Activated T-helper 17 cell treated with anti-CD3 and anti-CD28 coated beads, Interleukin-2, amount 50 U/mL, for 72 hours (primary cell): ENCODE measurements around the gene TMEM123. TPM values are rescaled to one million over a fixed set of nuclear protein-coding genes. Genes with fewer than 3 reads are reported as not detected.

ENCODE experiments used
- ATAC-seq: fragments of 150-1000 bp; cut with Tn5 transposase; replicated peaks from 2 replicates; pipeline ENCODE4 v1.10.0; 2021; ENCODE audit warnings: mild to moderate bottlenecking, moderate library complexity
- H3K27ac Mint-ChIP-seq: one replicate; pipeline ENCODE4 v1.8.0; 2022; ENCODE audit warnings: mixed read lengths
- H3K27me3 Mint-ChIP-seq: one replicate; pipeline ENCODE4 v1.8.0; 2022; ENCODE audit warnings: mixed read lengths
- H3K36me3 Mint-ChIP-seq: one replicate; pipeline ENCODE4 v1.8.0; 2022; ENCODE audit warnings: low read depth, mild to moderate bottlenecking, mixed read lengths
- H3K4me1 Mint-ChIP-seq: one replicate; pipeline ENCODE4 v1.8.0; 2022; ENCODE audit warnings: mixed read lengths
- H3K4me3 Mint-ChIP-seq: one replicate; pipeline ENCODE4 v1.8.0; 2022; ENCODE audit warnings: mild to moderate bottlenecking, mixed read lengths
- H3K9me3 Mint-ChIP-seq: one replicate; pipeline ENCODE4 v1.8.0; 2022; ENCODE audit warnings: mixed read lengths
- total RNA-seq, 2 donors: library from RNA; stranded (reverse); gene quantifications; one replicate each; pipeline ENCODE4 v1.2.3, GENCODE V29; 2022

TMEM123 gene
- total RNA-seq, 2 donors from 2014 or later, result 140 to 209 TPM

- H3K27me3 Mint-ChIP-seq, result no peaks in the 10 kb centered on the region
- H3K4me1 Mint-ChIP-seq, result peaks cover 9% of the 10 kb centered on the region
Measured at GRCh38 chr11:102485095-102485722, 32.6 kb upstream of the TMEM123 start.

GRCh38 chr11:102482433-102482832 is 29.9 kb upstream of the TMEM123 start:
- H3K9me3 Mint-ChIP-seq, result no peaks in the 10 kb centered on the region
- no peaks in the 10 kb centered on the region for H3K36me3 Mint-ChIP-seq
- no peak overlapping the region for H3K27ac Mint-ChIP-seq
- ATAC-seq, result no peak
- H3K4me1 Mint-ChIP-seq, result peaks cover 12% of the 10 kb centered on the region
- H3K4me3 Mint-ChIP-seq, result no peak overlapping the region
- no peaks in the 10 kb centered on the region for H3K27me3 Mint-ChIP-seq

More at GRCh38 chr11:102485095-102485722, 32.6 kb upstream of the TMEM123 start:
- H3K4me3 Mint-ChIP-seq, result no peak overlapping the region
- H3K36me3 Mint-ChIP-seq, result no peaks in the 10 kb centered on the region
- H3K9me3 Mint-ChIP-seq, result no peaks in the 10 kb centered on the region
- ATAC-seq, result no peak
- H3K27ac Mint-ChIP-seq, result no peak overlapping the region

- no peak for ATAC-seq
- H3K4me1 Mint-ChIP-seq, result peaks cover 24% of the 10 kb centered on the region
- peak overlapping the region; percentile 17 for H3K27ac Mint-ChIP-seq
- no peaks in the 10 kb centered on the region for H3K27me3 Mint-ChIP-seq
- no peak overlapping the region for H3K4me3 Mint-ChIP-seq
- H3K36me3 Mint-ChIP-seq, result no peaks in the 10 kb centered on the region
- no peaks in the 10 kb centered on the region for H3K9me3 Mint-ChIP-seq
Measured at GRCh38 chr11:102479733-102480132, 27.2 kb upstream of the TMEM123 start.

GRCh38 chr11:102478673-102479299 is 26.2 kb upstream of the TMEM123 start:
- Mint-ChIP-seq H3K27ac (no peak overlapping the region), H3K4me3 (peak overlapping the region; percentile 68), H3K36me3 (no peaks in the 10 kb centered on the region), H3K27me3 (no peaks in the 10 kb centered on the region), H3K9me3 (no peaks in the 10 kb centered on the region), H3K4me1 (peaks cover 33% of the 10 kb centered on the region)
- ATAC-seq, result no peak

GRCh38 chr11:102476812-102477211 is 24.2 kb upstream of the TMEM123 start:
- no peaks in the 10 kb centered on the region for H3K9me3 Mint-ChIP-seq
- peak overlapping the region; percentile 68 for H3K4me3 Mint-ChIP-seq
- no peaks in the 10 kb centered on the region for H3K27me3 Mint-ChIP-seq
- peaks cover 35% of the 10 kb centered on the region for H3K4me1 Mint-ChIP-seq
- ATAC-seq, result peak; percentile 81
- peak overlapping the region; percentile 83 for H3K27ac Mint-ChIP-seq
- no peaks in the 10 kb centered on the region for H3K36me3 Mint-ChIP-seq

GRCh38 chr11:102476069-102476468 is 23.5 kb upstream of the TMEM123 start:
- peak overlapping the region; percentile 68 for H3K4me3 Mint-ChIP-seq
- peak; percentile 65 for ATAC-seq
- H3K36me3 Mint-ChIP-seq, result no peaks in the 10 kb centered on the region
- no peaks in the 10 kb centered on the region for H3K27me3 Mint-ChIP-seq
- H3K4me1 Mint-ChIP-seq, result peaks cover 35% of the 10 kb centered on the region
- peak overlapping the region; percentile 83 for H3K27ac Mint-ChIP-seq
- no peaks in the 10 kb centered on the region for H3K9me3 Mint-ChIP-seq

GRCh38 chr11:102473543-102473942 is 21.0 kb upstream of the TMEM123 start:
- ATAC-seq, result no peak
- Mint-ChIP-seq H3K27ac (no peak overlapping the region), H3K4me1 (peaks cover 35% of the 10 kb centered on the region), H3K27me3 (no peaks in the 10 kb centered on the region), H3K36me3 (no peaks in the 10 kb centered on the region), H3K4me3 (peak overlapping the region; percentile 48), H3K9me3 (no peaks in the 10 kb centered on the region)

GRCh38 chr11:102472127-102472526 is 19.6 kb upstream of the TMEM123 start:
- no peaks in the 10 kb centered on the region for H3K27me3 Mint-ChIP-seq
- no peak for ATAC-seq
- H3K27ac Mint-ChIP-seq, result no peak overlapping the region
- H3K36me3 Mint-ChIP-seq, result no peaks in the 10 kb centered on the region
- no peak overlapping the region for H3K4me3 Mint-ChIP-seq
- no peaks in the 10 kb centered on the region for H3K9me3 Mint-ChIP-seq
- peaks cover 38% of the 10 kb centered on the region for H3K4me1 Mint-ChIP-seq

GRCh38 chr11:102471474-102471873 is 18.9 kb upstream of the TMEM123 start:
- no peak overlapping the region for H3K4me3 Mint-ChIP-seq
- H3K27ac Mint-ChIP-seq, result no peak overlapping the region
- no peaks in the 10 kb centered on the region for H3K27me3 Mint-ChIP-seq
- H3K36me3 Mint-ChIP-seq, result no peaks in the 10 kb centered on the region
- no peak for ATAC-seq
- no peaks in the 10 kb centered on the region for H3K9me3 Mint-ChIP-seq
- peaks cover 36% of the 10 kb centered on the region for H3K4me1 Mint-ChIP-seq

- peaks cover 43% of the 10 kb centered on the region for H3K4me1 Mint-ChIP-seq
- H3K4me3 Mint-ChIP-seq, result peak overlapping the region; percentile 54
- H3K27ac Mint-ChIP-seq, result no peak overlapping the region
- no peaks in the 10 kb centered on the region for H3K27me3 Mint-ChIP-seq
- peak; percentile 23 for ATAC-seq
- H3K9me3 Mint-ChIP-seq, result no peaks in the 10 kb centered on the region
- no peaks in the 10 kb centered on the region for H3K36me3 Mint-ChIP-seq
Measured at GRCh38 chr11:102470251-102470650, 17.7 kb upstream of the TMEM123 start.

GRCh38 chr11:102469196-102469821 is 16.7 kb upstream of the TMEM123 start:
- Mint-ChIP-seq H3K27me3 (no peaks in the 10 kb centered on the region), H3K27ac (no peak overlapping the region), H3K36me3 (no peaks in the 10 kb centered on the region), H3K9me3 (no peaks in the 10 kb centered on the region), H3K4me3 (peak overlapping the region; percentile 61), H3K4me1 (peaks cover 38% of the 10 kb centered on the region)
- ATAC-seq, result no peak

GRCh38 chr11:102468616-102469195 is 16.1 kb upstream of the TMEM123 start:
- Mint-ChIP-seq H3K9me3 (no peaks in the 10 kb centered on the region), H3K27ac (no peak overlapping the region), H3K4me1 (peaks cover 32% of the 10 kb centered on the region), H3K27me3 (no peaks in the 10 kb centered on the region), H3K4me3 (peak overlapping the region; percentile 61), H3K36me3 (no peaks in the 10 kb centered on the region)
- no peak for ATAC-seq

- H3K27ac Mint-ChIP-seq, result peak overlapping the region; percentile 4
- no peaks in the 10 kb centered on the region for H3K27me3 Mint-ChIP-seq
- H3K4me1 Mint-ChIP-seq, result peaks cover 32% of the 10 kb centered on the region
- peak overlapping the region; percentile 61 for H3K4me3 Mint-ChIP-seq
- no peak for ATAC-seq
- H3K9me3 Mint-ChIP-seq, result no peaks in the 10 kb centered on the region
- H3K36me3 Mint-ChIP-seq, result no peaks in the 10 kb centered on the region
Measured at GRCh38 chr11:102467853-102468580, 15.5 kb upstream of the TMEM123 start.

- H3K27me3 Mint-ChIP-seq, result no peaks in the 10 kb centered on the region
- peaks cover 32% of the 10 kb centered on the region for H3K4me1 Mint-ChIP-seq
- ATAC-seq, result no peak
- peak overlapping the region; percentile 61 for H3K4me3 Mint-ChIP-seq
- H3K27ac Mint-ChIP-seq, result no peak overlapping the region
- H3K36me3 Mint-ChIP-seq, result no peaks in the 10 kb centered on the region
- no peaks in the 10 kb centered on the region for H3K9me3 Mint-ChIP-seq
Measured at GRCh38 chr11:102467080-102467708, 14.6 kb upstream of the TMEM123 start.
